Measurements from ENCODE around the gene C3orf22. TPM values are rescaled to one million over a fixed set of nuclear protein-coding genes. Genes with fewer than 3 reads are reported as not detected.

C3orf22 gene
- polyA plus RNA-seq, 4 donors: 0.14 TPM; not detected in 2

DNA sequence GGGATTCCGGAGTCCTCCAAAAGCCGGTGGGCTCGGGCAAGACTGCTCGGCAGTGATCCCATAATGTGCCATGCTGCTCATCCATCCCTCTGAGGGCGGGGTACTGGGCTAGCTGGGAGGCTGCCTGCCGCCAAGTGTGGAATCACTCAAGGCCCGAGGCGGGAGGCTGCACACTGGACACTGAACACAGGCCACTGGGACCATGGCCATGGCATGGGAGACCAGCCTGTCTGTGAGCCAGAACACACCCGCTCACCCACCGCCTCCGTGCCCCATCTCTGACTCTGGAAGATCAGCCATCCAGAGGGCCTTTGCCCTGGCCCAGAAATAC is 1.4 kb downstream of the C3orf22 start:
- no peak for DNase-seq (ENCODE audit: low read depth in 4 of 4, low spot score in 2 of 4)

DNA sequence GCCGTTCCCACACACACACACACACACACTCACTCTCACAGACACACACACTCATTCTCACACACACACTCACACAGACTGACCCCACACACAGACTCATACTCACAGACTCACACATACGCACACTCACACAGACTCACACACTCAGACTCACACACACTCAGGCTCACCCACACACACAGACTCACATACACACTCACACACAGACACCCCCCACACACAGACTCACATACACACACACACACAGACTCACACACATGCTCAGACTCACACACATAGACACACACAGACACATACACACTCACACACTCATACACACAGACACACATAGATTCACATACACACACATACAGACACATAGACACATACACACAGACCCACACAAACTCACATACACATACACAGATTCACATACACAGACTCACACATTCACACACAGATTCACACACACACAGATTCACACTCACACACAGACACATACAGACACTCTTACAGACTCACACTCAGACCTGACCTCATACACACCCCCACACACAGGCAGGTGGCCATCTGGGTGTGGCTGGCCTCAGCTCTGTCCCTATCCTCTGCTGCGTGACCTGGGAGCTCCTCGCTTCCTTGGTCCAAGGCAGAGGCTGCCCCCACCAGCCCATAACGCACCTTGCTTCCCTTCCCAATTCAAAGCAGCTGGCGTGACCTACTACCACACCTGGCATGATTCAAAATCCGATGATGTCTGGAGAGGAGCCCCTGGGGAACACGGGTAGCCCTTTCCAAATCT is 1.9 kb downstream of the C3orf22 start:
- DNase-seq (ENCODE audit: low read depth in 4 of 4, low spot score in 2 of 4): no peak

DNA sequence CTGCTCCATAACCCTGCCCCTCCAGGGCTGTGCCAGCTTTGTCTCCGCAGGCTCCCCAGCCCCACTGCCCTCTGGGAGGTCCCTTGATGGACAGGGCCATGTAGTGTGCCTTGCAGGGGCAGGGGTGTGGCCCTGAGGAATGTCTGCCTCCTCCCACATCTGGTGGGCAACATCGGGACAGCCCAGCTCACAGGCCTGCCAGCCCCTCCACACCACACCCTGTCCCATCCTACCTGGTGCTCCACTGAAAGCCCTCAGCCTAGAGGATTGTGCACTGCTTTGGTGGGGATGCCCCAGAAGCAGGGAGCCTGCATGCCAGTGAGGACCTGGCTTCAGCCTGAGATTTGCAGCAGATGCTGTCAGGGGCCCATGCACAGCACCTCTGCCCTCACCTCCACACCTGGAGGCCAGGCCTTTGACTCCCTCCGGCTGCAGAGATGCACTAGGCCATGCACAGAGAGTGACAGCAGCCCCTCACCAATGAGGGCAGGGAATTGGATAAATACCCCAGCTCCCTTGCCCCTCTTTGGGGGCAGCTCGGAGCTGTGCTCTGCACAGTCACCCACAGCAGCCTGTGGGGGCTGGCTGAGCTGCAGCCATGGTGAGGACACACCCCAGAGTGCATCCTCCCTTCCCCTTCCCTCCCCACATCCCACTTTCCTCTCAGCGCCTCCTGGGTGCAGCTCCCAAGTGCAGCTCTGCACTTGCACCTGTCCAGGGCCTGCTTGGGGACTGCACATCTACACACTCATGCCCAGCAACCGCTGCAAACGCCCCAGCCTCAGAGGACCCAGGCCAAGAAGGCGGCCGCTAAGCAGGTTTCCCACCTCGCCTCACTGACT is 2.7 kb downstream of the C3orf22 start:
- no peak for DNase-seq (ENCODE audit: low read depth in 4 of 4, low spot score in 2 of 4)

DNA sequence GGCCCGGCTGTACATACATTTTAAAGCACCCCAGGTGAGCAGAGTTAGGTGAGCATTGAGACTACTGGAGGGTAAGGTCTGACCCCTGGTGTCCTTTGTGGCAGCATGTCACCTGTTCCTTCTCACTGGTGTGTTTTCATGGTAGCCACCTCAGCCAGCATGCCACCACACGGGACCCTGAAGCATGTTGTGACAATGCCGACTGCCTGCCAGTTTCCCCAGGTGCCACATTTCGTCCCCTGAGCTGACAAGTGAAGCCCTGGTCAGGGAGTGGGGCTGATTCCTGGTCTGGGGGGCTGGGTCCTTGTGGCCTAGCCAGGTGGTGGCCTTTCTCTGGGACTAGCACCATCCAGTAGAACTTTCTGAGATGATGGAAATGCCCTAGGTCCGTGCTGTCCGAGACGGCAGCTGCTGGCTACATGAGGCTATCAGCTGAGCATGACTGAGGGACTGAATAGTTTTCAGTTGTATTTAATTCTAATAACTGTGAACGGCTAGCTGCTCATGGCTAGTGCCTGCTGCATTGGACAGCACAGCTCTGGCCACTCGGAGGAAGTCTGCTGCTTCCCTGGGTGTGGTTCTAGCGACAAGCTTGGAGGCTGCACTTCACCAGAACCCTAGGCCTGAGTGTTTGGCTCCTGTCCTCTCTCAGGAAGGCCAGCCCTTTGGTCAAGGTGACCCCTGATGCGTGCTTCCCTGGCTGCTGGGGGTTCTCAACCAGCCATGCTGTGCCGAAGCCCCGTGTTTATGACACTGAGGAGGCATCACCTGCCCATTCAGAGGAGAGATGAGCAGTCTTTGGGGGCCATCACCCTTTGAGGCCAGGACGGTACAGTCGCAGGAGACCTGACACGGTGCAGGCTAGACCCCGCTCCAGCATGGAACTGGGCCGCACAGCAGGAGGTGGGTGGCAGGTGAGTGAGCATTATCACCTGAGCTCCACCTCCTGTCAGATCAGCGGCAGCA is 3.9 kb downstream of the C3orf22 start:
- DNase-seq (ENCODE audit: low read depth in 4 of 4, low spot score in 2 of 4): no peak

DNA sequence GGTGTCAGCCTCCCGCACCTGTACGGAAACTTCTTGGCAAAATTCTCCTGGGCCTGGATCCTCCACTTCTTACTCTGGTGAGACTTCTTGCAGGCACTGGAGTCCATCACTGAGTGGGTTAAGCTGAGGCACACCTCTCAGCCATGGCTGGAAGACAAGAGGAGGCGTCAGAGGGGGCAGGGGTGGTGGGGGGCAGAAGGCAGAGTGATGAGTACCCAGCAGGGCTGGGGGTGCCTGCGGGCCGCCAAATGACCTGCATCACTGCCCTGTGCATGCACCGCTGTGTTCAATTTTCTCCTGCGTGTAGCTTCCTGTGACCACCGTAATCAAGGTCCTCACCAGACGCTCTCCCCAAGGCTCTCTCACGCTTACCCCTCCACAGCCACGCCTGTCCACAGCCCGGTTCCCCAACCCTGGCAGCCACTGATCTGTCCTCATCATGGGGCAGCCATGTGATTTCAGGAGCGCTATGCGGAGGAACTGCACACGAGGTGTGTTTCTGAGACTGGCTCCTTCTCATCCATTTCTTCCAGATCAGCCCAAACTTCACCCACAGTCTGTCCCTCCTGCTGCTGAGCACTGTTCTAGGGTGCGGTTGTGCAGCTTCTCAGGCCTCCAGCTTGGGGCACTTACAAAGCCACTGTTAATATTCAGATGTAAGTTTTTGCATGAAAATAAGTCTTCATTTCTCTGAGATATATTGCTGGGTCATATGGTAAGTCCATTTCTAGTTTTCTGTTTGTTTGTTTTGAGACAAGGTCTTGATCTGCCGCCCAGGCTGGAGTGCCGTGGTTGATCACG is 5.2 kb downstream of the C3orf22 start:
- DNase-seq (ENCODE audit: low read depth in 4 of 4, low spot score in 2 of 4): no peak

DNA sequence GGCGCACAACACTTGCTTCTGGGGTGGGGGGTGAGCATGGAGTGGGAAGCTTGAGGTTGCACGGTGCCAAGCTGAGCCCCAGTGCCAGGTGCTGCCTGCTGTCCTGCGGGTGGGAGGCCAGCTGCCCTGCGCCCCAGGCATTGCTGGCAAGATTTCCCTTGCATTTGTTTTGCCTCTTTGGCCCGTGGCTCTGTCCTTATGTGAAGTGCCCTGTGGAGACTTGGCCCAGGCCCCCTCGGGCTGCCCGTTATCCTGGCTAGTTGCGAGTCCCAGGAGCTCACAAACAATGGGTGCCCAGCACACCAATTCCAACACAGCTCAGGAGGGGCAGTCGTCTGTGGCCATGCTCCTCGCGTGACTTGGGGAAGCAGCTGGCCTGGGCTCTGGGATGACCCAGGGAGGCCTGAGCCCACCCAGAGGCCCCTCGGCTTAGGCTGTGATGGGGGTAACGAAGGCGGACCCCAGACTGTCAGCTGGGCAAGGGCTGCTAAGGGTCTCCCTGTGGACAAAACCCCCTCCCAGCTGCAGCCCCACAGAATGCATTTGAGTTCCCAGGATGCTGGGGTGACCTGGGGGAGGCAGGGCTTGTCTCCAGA is 5.9 kb downstream of the C3orf22 start:
- no peak for DNase-seq (ENCODE audit: low read depth in 4 of 4, low spot score in 2 of 4)

DNA sequence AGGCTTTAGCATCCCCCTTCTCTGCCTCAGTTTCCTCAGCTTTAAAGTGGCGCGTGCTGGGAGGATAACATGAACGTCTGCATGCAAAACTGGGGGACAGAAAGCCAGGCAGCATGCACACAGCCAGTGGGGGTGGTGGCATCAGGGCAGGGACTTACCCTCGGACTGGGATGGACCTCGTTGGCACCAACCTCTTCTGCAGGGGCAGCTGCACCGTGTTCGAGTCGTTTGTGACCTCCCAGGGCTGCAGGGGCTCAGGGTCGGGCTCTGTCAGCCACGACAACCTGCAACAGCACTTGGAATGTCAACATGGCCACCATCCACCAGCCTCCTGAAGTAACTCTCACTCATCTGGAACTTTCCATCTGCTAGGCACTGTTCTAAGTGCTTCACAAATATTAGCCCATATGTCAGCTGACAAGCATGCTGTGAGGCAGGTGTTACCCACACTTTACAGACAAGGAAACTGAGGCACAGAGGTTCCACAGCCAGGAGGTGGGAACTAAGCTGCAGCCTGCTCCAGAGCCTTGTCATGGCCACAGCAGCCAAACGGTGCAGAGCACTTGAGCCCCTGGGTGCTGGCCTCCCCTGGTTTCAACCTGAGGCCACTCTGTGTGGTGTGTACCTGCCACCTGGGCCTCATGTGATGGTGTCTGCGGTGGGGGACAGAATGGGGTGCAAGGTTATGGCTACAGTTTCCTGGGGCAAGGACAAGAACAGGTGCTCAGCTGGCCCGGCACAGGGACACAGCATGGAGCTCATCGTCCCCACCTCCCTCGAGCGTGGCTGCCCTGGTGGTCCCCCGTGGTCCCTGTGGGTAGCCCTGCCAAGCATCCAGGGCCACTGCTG is 6.7 kb downstream of the C3orf22 start:
- DNase-seq (ENCODE audit: low read depth in 4 of 4, low spot score in 2 of 4): no peak

DNA sequence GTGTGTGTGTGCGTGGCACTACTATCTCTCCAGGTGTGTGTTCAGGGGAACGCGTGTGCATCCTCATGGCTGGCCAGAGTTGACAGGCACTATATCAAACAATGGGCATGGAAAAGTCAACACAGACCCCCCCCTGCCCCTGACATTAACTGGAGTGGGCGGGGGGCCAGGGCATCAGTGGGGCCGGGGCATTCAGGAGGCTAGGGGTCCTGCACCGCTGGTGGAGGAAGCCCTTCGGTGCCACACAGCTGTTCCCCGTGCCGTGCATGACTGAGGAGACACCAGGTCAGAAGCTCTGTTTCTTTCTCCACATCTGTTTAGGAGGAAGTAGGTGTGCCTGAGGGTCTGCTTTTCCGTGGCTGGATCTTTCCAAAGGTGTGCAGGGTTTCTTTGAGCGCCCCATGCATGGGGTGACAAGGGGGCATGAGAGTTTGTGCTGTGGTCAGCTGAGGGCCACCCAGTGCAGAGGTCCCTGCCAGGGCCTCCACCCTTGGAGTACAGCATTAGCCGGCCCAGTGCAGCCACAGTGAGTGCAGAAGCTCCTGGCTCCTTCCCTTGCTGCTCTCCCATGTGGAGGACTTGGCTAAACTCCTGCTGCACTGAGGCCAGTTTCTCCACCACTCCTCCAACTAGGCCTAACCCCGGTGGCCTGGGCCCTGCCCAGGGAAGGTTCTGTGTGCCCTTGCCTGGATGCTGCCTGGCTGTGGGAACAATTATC is 7.5 kb downstream of the C3orf22 start:
- no peak for DNase-seq (ENCODE audit: low read depth in 4 of 4, low spot score in 2 of 4)

DNA sequence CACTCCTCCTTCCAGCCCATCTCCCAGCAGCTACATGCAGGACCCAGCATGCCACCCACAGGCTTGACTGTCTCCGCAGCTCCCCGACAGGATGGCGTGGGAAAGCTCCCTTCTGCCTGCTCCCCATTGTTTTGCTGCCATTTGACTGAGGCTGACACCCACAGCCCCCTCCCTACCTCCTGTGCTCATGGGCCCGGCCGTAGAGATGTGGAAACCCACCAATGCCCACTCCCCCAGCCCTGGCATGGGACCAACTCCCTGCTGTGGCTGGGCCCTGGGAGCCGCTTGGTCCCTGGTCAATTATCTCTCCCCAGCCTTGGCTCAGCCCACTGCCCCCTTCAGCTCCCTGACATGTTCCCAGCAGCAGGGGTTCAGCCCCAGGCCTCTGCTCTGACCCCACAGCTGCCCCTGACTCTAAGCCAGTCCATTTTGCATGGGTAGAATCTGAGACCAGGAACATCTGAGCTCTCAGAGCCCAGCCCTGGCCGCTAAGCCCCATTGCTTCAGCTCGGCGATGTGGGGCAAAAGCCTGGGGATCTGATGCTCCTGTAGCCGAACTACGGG is 8.2 kb downstream of the C3orf22 start:
- DNase-seq (ENCODE audit: low read depth in 4 of 4, low spot score in 2 of 4): no peak

DNA sequence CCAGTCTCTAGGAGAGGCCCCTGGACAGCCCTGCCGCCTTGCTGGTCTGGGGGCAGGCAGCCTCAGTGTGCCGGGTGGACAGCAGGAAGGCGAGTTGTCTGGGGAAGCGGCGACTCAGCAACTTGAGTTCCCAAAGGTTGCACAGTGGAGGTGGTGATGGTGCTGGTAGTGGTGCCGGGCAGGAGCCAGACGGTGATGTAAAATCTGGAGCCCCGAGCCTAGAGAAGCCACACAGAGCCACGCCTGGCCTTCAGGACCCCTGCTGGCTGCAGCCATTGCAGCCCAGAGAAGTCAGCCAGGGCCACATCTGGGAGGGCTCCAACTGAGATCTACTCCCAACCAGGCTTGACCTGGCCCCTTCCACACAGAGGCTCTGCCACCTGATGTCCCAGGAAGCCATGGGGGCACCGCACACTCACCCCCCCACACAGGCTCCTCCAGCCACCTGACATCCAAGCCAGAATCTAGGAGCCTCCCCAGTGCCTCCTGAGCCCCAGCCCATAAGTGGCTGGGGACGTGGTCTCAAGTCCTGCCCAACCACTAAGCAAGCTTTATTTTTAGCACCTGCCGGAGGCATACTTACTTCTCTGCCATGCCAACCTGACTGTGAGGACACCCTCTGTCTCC is 8.8 kb downstream of the C3orf22 start:
- DNase-seq (ENCODE audit: low read depth in 4 of 4, low spot score in 2 of 4): no peak

DNA sequence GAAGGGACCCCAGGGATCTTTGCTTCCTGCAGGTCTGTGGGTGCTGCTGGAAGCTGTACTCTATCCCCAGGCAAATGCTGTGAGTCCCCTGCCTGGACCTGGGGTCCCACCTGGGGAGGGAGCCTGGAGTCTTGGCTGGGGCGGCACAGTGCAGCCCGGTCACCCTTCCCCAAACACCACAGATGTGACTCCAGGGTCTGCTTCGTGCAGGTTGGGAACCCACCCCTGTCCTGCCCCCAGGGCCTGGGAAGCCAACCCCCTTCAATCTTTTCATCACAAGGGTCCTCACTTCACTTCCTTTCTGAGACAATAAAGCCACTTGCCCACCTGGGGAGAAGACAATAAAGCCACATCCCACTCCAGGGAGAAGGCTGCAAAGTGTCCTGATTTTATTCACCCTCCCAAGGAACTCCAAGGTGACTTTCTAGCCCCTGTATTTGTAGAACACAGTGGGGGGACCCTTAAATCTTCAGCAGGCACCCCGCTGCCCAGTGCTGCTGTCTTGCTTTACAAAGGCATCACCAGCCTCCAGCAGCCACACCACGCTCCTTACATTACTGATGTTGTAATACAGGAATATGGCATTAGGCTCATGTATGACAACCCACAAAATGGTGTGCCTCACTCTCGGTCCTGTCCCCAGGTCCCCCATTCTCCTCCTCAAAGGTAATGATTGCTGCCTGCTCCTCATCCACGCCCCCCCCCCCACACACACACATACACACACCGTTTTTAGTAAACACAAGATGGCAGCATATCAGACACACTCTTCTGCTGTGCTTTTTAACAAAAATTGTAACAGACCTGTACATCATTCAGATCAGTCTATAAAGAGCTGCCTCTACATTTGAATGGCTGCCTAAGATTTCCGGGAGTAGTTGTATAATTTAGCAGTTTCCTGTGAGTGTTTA is 9.9 kb downstream of the C3orf22 start:
- no peak for DNase-seq (ENCODE audit: low read depth in 4 of 4, low spot score in 2 of 4)

DNA sequence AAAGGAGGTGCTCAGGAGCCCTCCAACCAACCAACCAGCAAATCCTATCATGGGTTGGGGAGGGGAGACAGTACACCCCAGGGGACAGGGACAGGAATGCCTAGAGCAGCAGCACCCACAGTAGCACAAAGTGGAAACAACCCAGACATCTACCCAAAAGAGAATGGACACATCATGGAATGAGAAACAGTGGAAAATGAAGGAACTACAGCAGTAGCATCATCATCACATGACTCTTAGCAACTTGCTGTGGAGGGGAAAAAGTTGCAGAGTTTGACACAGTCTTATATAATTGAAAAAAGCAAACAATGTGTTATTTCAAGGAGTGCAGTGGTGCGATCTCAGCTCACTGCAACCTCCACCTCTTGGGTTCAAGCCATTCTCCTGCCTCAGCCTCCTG is 11.0 kb downstream of the C3orf22 start:
- DNase-seq (ENCODE audit: low read depth in 4 of 4, low spot score in 2 of 4): no peak

DNA sequence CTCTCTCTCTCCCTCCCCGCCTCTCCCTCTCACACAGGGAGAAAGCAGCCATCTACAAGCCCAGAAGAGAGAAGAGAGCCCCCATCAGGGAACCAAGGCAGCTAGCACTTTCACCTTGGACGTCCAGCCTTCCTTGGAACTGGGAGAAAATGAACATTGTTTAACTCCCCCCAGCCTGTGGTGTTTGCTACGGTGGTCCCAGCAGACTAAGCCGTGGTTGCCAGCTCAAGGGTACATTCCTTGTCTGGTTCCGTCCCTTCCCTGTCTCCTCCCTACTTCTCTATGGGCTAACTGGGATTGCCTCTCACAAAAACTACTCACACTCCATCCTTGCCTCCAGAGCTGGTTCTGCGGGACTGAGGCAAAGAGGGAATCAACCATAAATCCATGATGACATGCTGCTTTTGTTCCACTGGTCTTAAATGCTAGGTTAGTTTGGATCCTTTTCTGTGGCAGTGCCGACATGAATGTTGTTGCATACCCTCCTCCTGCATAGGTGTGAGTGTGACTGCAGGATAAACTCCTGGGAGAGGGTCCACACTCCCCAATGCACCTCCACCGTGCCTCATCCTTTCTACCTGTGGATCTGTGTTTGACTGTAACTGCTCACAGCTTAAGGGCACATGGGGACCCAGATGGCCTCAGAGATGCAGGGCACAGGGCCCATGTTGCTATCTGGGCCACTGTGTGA is 12.0 kb downstream of the C3orf22 start:
- DNase-seq (ENCODE audit: low read depth in 4 of 4, low spot score in 2 of 4): no peak

DNA sequence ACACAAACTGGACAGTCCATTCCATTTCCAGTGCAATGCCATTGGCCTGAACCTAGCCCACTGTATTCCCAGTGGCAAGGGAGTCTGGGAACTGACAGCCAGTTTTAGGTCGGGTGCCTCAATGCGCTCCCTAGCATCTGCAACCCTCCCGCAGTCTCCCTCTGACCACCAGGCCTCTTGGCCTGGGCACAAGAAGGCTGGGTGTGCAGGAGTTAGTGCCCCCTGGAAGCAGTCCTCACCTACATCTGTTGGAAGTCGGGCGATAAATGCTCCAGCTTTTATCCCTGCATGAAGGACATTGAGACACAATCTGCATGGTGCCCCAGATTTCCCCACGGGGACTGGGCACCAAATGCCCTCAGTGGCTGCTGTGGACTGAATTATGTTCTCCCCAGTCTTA is 12.7 kb downstream of the C3orf22 start:
- no peak for DNase-seq (ENCODE audit: low read depth in 4 of 4, low spot score in 2 of 4)

DNA sequence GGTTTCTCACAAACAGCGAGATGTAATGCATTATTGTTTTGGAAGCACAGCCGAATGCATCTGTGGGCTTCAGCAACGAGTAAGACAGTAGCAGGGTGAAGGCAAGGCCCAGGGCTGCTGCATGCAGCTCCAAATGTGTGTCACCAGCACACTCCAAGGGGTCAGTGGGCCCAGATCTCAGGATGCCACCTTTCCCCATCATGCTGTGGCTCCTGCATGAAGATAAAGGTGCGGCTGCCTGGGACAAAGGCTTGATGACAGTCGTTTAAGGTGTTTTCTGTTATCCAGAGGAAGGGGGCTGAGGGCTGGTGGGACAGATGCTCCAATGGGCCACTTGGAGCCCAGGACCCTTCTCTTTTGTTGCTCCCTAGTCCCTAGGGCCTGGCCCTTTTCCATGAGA is 13.2 kb downstream of the C3orf22 start:
- DNase-seq (ENCODE audit: low read depth in 4 of 4, low spot score in 2 of 4): no peak

Measured in left renal cortex interstitium (tissue), 4 donors.